Caco-2 (cell line): ENCODE measurements around the gene C1QTNF8. TPM values are rescaled to one million over a fixed set of nuclear protein-coding genes. Genes with fewer than 3 reads are reported as not detected.

Experiments
- BruUV-seq: library from RNA; stranded (reverse); fragments of 400-500 nt; replicated peaks from 2 replicates; lab custom pipeline; 2021; lab: Mats Ljungman, UMichigan
- CTCF ChIA-PET: fragments of 300-600 bp; sonication (Branson Sonifier 250); formaldehyde crosslinking; loops from one replicate; lab custom pipeline; 2022; ENCODE audit warnings: antibody characterized with exemption; lab: Charles Lee
- POLR2A ChIA-PET: fragments of 300-600 bp; sonication (Branson Sonifier 250); formaldehyde crosslinking; loops from one replicate; lab custom pipeline; 2022; ENCODE audit warnings: antibody characterized with exemption; lab: Charles Lee
- DNase-seq, 2 experiments: peaks; one replicate each; pipeline versions ENCODE4 v3.0.0 to v3.0.0-alpha.2; 2020 to 2022
- H3K27me3 ChIP-seq: replicated peaks from 2 replicates; pipeline ENCODE4 v1.6.0; 2011; ENCODE audit warnings: low read length; ENCODE audit not compliant: control insufficient read depth, insufficient read depth
- H3K36me3 ChIP-seq: 2 replicates; pipeline ENCODE4 v1.5.1; 2011; ENCODE audit warnings: low read length; ENCODE audit not compliant: control insufficient read depth, insufficient read depth
- H3K4me1 ChIP-seq: fragments of 250-450 bp; sonication (Bioruptor Pico); 2 replicates; pipeline ENCODE4 v1.5.1; 2020; ENCODE audit warnings: mild to moderate bottlenecking
- H3K4me3 ChIP-seq: 2 replicates; pipeline ENCODE4 v1.5.1; 2011; ENCODE audit warnings: low read depth, mild to moderate bottlenecking, control low read depth, low read length
- H3K9me3 ChIP-seq: fragments of 250-450 bp; sonication (Bioruptor Pico); 2 replicates; pipeline ENCODE4 v1.5.1; 2020; ENCODE audit warnings: mild to moderate bottlenecking, moderate library complexity
- H3K27ac Mint-ChIP-seq: one replicate; pipeline ENCODE4 v1.8.0; 2022; ENCODE audit warnings: mixed read lengths; ENCODE audit not compliant: unreplicated experiment
- H3K27me3 Mint-ChIP-seq: one replicate; pipeline ENCODE4 v1.8.0; 2022; ENCODE audit warnings: mixed read lengths; ENCODE audit not compliant: insufficient read depth, unreplicated experiment
- H3K36me3 Mint-ChIP-seq: one replicate; pipeline ENCODE4 v1.8.0; 2022; ENCODE audit warnings: mild to moderate bottlenecking, mixed read lengths; ENCODE audit not compliant: insufficient read depth, unreplicated experiment
- H3K4me1 Mint-ChIP-seq: one replicate; pipeline ENCODE4 v1.8.0; 2022; ENCODE audit warnings: low read depth, mixed read lengths; ENCODE audit not compliant: unreplicated experiment
- H3K4me3 Mint-ChIP-seq: one replicate; pipeline ENCODE4 v1.8.0; 2022; ENCODE audit warnings: mild to moderate bottlenecking, moderate library complexity, mixed read lengths; ENCODE audit not compliant: unreplicated experiment
- H3K9me3 Mint-ChIP-seq: one replicate; pipeline ENCODE4 v1.8.0; 2022; ENCODE audit warnings: mixed read lengths; ENCODE audit not compliant: unreplicated experiment
- intact Hi-C: fragments of 100-400 bp; cut with micrococcal nuclease; formaldehyde crosslinking; loops from one replicate; pipeline ENCODE4 v1.10.0; 2022; ENCODE audit not compliant: unreplicated experiment
- total RNA-seq: library from RNA; stranded (reverse); gene quantifications from 2 replicates; pipeline ENCODE4 v1.2.3, GENCODE V29; 2022
- TF ChIP-seq, protein P1 (sequence below), 2 experiments: fragments of 200-600 bp in 1 of 2; IDR thresholded peaks; 1 replicate in 1 of 2; 2 replicates in 1 of 2; pipeline versions ENCODE4 v1.5.1 to v1.8.0; 2011 to 2022; ENCODE audit warnings: antibody characterized with exemption in 1 of 2, control low read depth in 1 of 2, inconsistent platforms in 1 of 2, low read depth in 1 of 2, low read length in 1 of 2, mild to moderate bottlenecking in 1 of 2, moderate library complexity in 1 of 2; ENCODE audit not compliant: insufficient read depth in 1 of 2, severe bottlenecking in 1 of 2, unreplicated experiment in 1 of 2

Gene C1QTNF8
- total RNA-seq, 1 experiment from 2014 or later: not detected

DNA sequence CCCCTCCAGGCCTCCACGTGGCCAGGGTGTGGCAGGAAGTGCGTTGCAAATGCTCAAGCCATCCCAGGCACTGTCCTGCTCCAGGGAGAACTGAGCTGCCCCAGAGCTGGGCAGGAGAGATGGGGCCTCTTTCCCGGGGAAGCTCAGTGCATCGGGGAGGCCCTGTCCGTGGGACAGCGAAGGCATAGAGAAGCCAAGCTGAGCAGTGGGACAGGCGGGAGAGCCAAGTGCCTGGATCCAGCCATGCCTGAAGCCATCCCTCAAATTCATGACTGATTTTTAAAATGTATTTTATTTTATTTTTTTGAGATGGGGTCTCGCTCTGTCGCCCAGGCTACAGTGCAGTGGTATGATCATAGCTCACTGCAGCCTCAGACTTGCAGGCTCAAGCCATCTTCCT is 48.9 kb downstream of the C1QTNF8 start:
- no peaks in the 10 kb centered on the region for H3K4me1 Mint-ChIP-seq

DNA sequence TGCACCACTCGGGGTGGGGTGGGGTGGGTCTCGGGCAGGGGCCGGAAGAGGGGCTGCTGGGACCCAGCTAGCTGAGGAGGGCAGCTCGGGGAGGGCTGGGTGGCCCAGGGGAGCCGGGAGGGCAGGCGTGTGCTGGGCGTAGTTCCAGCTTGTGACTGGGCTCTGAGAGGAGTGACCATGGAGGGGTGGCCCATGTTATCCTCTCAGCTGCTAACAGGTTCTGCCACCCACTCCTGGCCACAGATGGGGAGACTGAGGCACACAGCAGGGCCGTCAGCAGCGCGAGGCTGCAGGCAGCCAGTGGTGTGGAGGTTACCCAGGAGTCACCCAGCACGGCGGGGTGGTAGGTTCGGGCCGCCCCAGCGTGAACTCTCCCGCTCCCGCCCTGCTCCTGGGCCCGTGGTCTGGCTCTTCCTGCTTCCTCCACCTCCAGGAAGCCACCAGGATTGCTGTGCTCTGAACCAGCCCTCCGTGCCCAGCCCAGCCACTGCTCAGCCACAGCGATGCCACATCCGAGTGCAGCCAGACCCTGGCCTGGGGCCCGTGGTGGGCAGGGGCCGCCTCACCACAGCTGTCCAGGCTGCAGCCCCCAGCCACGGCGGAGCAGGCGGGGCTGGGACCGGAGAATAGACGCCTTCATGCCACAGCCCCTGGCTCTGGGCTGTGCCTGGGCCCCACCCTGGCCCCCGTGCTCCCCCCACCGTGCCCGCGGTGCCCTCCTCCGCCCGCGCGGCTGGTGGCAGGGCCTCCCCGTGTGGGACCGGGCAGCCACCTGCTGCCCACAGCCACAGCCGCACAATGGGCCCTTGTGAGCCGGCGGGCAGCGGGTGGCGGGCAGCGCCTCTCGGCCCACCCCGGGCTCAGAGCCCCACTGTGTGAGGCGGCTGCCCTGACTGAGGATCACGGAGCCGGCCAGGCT is 49.8 kb downstream of the C1QTNF8 start:
- H3K36me3 ChIP-seq: no peaks in the 10 kb centered on the region
- ChIA-PET CTCF (no interaction called here), POLR2A (no interaction called here)
- H3K4me3 ChIP-seq: no peak overlapping the region
- intact Hi-C loops: no loop called here
- TF ChIP-seq, protein P1, sequence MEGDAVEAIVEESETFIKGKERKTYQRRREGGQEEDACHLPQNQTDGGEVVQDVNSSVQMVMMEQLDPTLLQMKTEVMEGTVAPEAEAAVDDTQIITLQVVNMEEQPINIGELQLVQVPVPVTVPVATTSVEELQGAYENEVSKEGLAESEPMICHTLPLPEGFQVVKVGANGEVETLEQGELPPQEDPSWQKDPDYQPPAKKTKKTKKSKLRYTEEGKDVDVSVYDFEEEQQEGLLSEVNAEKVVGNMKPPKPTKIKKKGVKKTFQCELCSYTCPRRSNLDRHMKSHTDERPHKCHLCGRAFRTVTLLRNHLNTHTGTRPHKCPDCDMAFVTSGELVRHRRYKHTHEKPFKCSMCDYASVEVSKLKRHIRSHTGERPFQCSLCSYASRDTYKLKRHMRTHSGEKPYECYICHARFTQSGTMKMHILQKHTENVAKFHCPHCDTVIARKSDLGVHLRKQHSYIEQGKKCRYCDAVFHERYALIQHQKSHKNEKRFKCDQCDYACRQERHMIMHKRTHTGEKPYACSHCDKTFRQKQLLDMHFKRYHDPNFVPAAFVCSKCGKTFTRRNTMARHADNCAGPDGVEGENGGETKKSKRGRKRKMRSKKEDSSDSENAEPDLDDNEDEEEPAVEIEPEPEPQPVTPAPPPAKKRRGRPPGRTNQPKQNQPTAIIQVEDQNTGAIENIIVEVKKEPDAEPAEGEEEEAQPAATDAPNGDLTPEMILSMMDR (IDR thresholded peaks at IDR 0.05; ENCODE audit: insufficient read depth in 1 of 2, low read depth in 1 of 2, low read length in 1 of 2, severe bottlenecking in 1 of 2, unreplicated experiment in 1 of 2): no peak
- H3K27me3 Mint-ChIP-seq: no peaks in the 10 kb centered on the region
- no peak overlapping the region for H3K27ac Mint-ChIP-seq
- DNase-seq: no peak
- H3K9me3 ChIP-seq: no peaks in the 10 kb centered on the region
- H3K9me3 Mint-ChIP-seq: no peaks in the 10 kb centered on the region
- no peaks in the 10 kb centered on the region for H3K27me3 ChIP-seq
- no TSS peak for BruUV-seq
- H3K4me3 Mint-ChIP-seq: no peak overlapping the region
- H3K4me1 ChIP-seq: peaks cover 5% of the 10 kb centered on the region; the same call in 1 of the 2 replicates
- H3K4me1 Mint-ChIP-seq: no peaks in the 10 kb centered on the region
- no peaks in the 10 kb centered on the region for H3K36me3 Mint-ChIP-seq

More for the DNA sequence above, 48.9 kb downstream of the C1QTNF8 start:
- no TSS peak for BruUV-seq
- Histone ChIP-seq H3K36me3 (no peaks in the 10 kb centered on the region), H3K27me3 (no peaks in the 10 kb centered on the region), H3K4me1 (peaks cover 5% of the 10 kb centered on the region; the same call in 1 of the 2 replicates), H3K4me3 (no peak overlapping the region), H3K9me3 (no peaks in the 10 kb centered on the region)
- TF ChIP-seq, protein P1 (IDR thresholded peaks at IDR 0.05; ENCODE audit: insufficient read depth in 1 of 2, low read depth in 1 of 2, low read length in 1 of 2, severe bottlenecking in 1 of 2, unreplicated experiment in 1 of 2): no peak
- Mint-ChIP-seq H3K36me3 (no peaks in the 10 kb centered on the region), H3K9me3 (no peaks in the 10 kb centered on the region), H3K27me3 (no peaks in the 10 kb centered on the region), H3K4me3 (no peak overlapping the region), H3K27ac (no peak overlapping the region)
- intact Hi-C loops: no loop called here
- DNase-seq: no peak
- POLR2A ChIA-PET: no interaction called here
- CTCF ChIA-PET: interaction anchor here (0.7 kb wide), 1 partner anchor 162 kb away, joined by 3 read pairs; no protein-coding TSS in a partner anchor

DNA sequence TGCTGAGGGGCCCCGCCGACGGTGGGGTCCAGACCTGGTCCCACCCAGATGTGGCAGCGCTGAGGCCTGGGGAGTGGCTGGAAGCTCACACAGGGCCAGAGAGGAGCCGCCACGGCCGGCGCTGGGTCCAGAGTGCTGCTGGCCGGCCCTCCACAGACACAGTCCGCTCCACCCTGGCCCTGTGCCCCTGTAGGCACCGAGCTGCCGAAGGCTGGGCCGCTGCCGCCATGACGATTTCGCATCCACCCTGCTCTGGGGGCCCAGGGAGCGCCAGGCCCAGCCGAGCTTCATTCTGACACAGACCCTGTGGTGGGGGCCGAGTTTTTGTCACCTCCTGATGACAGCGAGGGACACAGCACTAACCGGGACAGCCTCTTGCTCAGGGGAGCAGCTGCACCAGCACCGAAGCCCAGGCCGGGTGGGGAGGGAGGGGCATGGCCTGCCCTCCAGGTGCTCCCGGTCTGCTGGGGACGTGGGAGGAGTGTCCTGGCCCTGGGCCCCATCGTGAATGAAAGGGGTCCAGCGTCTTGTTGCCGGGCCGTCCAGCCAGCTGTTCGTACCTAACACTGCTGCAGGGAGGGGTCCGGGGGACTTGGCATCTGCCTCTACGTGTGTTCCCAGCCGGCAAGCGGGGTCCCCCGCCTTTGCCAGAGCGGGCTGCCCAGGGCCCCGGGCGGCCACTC is 50.6 kb downstream of the C1QTNF8 start:
- ChIA-PET POLR2A (no interaction called here), CTCF (no interaction called here)
- H3K9me3 Mint-ChIP-seq: no peaks in the 10 kb centered on the region
- no peak overlapping the region for H3K4me3 ChIP-seq
- intact Hi-C loops: no loop called here
- H3K36me3 Mint-ChIP-seq: no peaks in the 10 kb centered on the region
- TF ChIP-seq, protein P1 (IDR thresholded peaks at IDR 0.05; ENCODE audit: insufficient read depth in 1 of 2, low read depth in 1 of 2, low read length in 1 of 2, severe bottlenecking in 1 of 2, unreplicated experiment in 1 of 2): no peak
- BruUV-seq: no TSS peak
- H3K9me3 ChIP-seq: no peaks in the 10 kb centered on the region
- H3K36me3 ChIP-seq: no peaks in the 10 kb centered on the region
- peaks cover 5% of the 10 kb centered on the region; the same call in 1 of the 2 replicates for H3K4me1 ChIP-seq
- no peaks in the 10 kb centered on the region for H3K4me1 Mint-ChIP-seq
- DNase-seq: no peak
- no peaks in the 10 kb centered on the region for H3K27me3 Mint-ChIP-seq
- H3K27me3 ChIP-seq: no peaks in the 10 kb centered on the region
- no peak overlapping the region for H3K27ac Mint-ChIP-seq
- no peak overlapping the region for H3K4me3 Mint-ChIP-seq
